ENCODE data around the gene BLTP2.

Gene BLTP2

GRCh38 chr17:28657756-28658155 lies 12.8 kb upstream of the BLTP2 start:
- no peak for TF ChIP-seq CTCF (IDR thresholded peaks at IDR 0.05; ENCODE audit: insufficient read depth, low read length, missing control alignments)
- ChIA-PET POLR2A (interaction anchor here (0.7 kb wide), 1 partner anchor 13 kb away, joined by 4 read pairs; the partner anchor contains the start of gene BLTP2), CTCF (interaction anchor here (1.1 to 2.4 kb wide), 5 partner anchors 9 to 16 kb away, joined by 3 to 10 read pairs (median 9); partner anchors contain the start of gene BLTP2)
- no peak overlapping the region for H3K4me3 ChIP-seq (ENCODE audit: low read depth, low read length)
- DNase-seq (ENCODE audit: low read depth, low spot score): no peak

GRCh38 chr17:28655160-28655559 lies 10.2 kb upstream of the BLTP2 start:
- ChIA-PET POLR2A (no interaction called here), CTCF (interaction anchor here (1.0 to 3.9 kb wide), 2 partner anchors 8 to 11 kb away, joined by 5 to 11 read pairs; partner anchors contain the start of gene BLTP2)
- DNase-seq (ENCODE audit: low read depth, low spot score): no peak
- TF ChIP-seq CTCF (IDR thresholded peaks at IDR 0.05; ENCODE audit: insufficient read depth, low read length, missing control alignments): no peak
- H3K4me3 ChIP-seq (ENCODE audit: low read depth, low read length): no peak overlapping the region

GRCh38 chr17:28648698-28649097 lies 3.7 kb upstream of the BLTP2 start:
- H3K4me3 ChIP-seq (ENCODE audit: low read depth, low read length): no peak overlapping the region
- DNase-seq (ENCODE audit: low read depth, low spot score): no peak
- TF ChIP-seq CTCF (IDR thresholded peaks at IDR 0.05; ENCODE audit: insufficient read depth, low read length, missing control alignments): no peak
- ChIA-PET POLR2A (interaction anchor here (0.8 kb wide), 1 partner anchor 75 kb away, joined by 4 read pairs; no protein-coding TSS in a partner anchor), CTCF (interaction anchor here (0.7 to 2.1 kb wide), 7 partner anchors 9 to 267 kb away, joined by 3 to 17 read pairs (median 4); partner anchors contain the start of genes SDF2 and SUPT6H)

- POLR2A ChIA-PET: no interaction called here
- no peak overlapping the region for H3K4me3 ChIP-seq (ENCODE audit: low read depth, low read length)
- TF ChIP-seq CTCF (IDR thresholded peaks at IDR 0.05; ENCODE audit: insufficient read depth, low read length, missing control alignments): no peak
- CTCF ChIA-PET: interaction anchor here (0.8 to 7.1 kb wide), 19 partner anchors 11 to 470 kb away, joined by 3 to 85 read pairs (median 4); partner anchors contain the start of genes NEK8, PIGS, RSKR and SDF2
- no peak for DNase-seq (ENCODE audit: low read depth, low spot score)
Measured at GRCh38 chr17:28646039-28646754, 1.2 kb upstream of the BLTP2 start.

GRCh38 chr17:28645576-28645939 lies 600 bp upstream of the BLTP2 start:
- no peak for DNase-seq (ENCODE audit: low read depth, low spot score)
- no peak for TF ChIP-seq CTCF (IDR thresholded peaks at IDR 0.05; ENCODE audit: insufficient read depth, low read length, missing control alignments)
- H3K4me3 ChIP-seq (ENCODE audit: low read depth, low read length): peak overlapping the region; percentile 65
- CTCF ChIA-PET: interaction anchor here (1.0 to 7.1 kb wide), 12 partner anchors 9 to 120 kb away, joined by 3 to 85 read pairs (median 8); partner anchors contain the start of genes RSKR, SDF2, SUPT6H and TLCD1
- POLR2A ChIA-PET: interaction anchor here (1.0 to 1.3 kb wide), 3 partner anchors 11 to 23 kb away, joined by 4 to 5 read pairs (median 5); no protein-coding TSS in a partner anchor

Data from AG04449 (cell line).